Activated gamma-delta T cell (primary cell): ENCODE results near the gene SHROOM1.
"Not testable (repeated sequence)": the region's sequence is repeated elsewhere in the genome, so short reads cannot be mapped to it uniquely, and the experiment has no call there.

Experiments
- DNase-seq: peaks from one replicate; lab custom pipeline; 2025; lab: John Stamatoyannopoulos, UW

The SHROOM1 gene

GRCh38 chr5:132805872-132806271 lies 24.6 kb downstream of the SHROOM1 start:
- not testable (repeated sequence) for DNase-seq

- DNase-seq = not testable (repeated sequence)
Measured at GRCh38 chr5:132804219-132804618, 26.2 kb downstream of the SHROOM1 start.

GRCh38 chr5:132802685-132803066 lies 27.8 kb downstream of the SHROOM1 start:
- DNase-seq = not testable (repeated sequence)

GRCh38 chr5:132802044-132802684 lies 28.3 kb downstream of the SHROOM1 start:
- no peak for DNase-seq

GRCh38 chr5:132800545-132800944 lies 29.9 kb downstream of the SHROOM1 start:
- no peak for DNase-seq

- no peak for DNase-seq
Measured at GRCh38 chr5:132799392-132799791, 31.1 kb downstream of the SHROOM1 start.

- no peak for DNase-seq
Measured at GRCh38 chr5:132797651-132798050, 32.8 kb downstream of the SHROOM1 start.

- no peak for DNase-seq
Measured at GRCh38 chr5:132791026-132791425, 39.4 kb downstream of the SHROOM1 start.

- no peak for DNase-seq
Measured at GRCh38 chr5:132790201-132790865, 40.1 kb downstream of the SHROOM1 start.

GRCh38 chr5:132788990-132789886 lies 41.2 kb downstream of the SHROOM1 start:
- DNase-seq = no peak

GRCh38 chr5:132788508-132788907 lies 41.9 kb downstream of the SHROOM1 start:
- DNase-seq = no peak

- DNase-seq = no peak
Measured at GRCh38 chr5:132787076-132787475, 43.4 kb downstream of the SHROOM1 start.

GRCh38 chr5:132785864-132786263 lies 44.6 kb downstream of the SHROOM1 start:
- no peak for DNase-seq

GRCh38 chr5:132785365-132785764 lies 45.1 kb downstream of the SHROOM1 start:
- DNase-seq = no peak

GRCh38 chr5:132782101-132782500 lies 48.3 kb downstream of the SHROOM1 start:
- no peak for DNase-seq

- no peak for DNase-seq
Measured at GRCh38 chr5:132781029-132781428, 49.4 kb downstream of the SHROOM1 start.

GRCh38 chr5:132780577-132780976 lies 49.9 kb downstream of the SHROOM1 start:
- no peak for DNase-seq

- DNase-seq = no peak
Measured at GRCh38 chr5:132779961-132780360, 50.5 kb downstream of the SHROOM1 start.

- DNase-seq = no peak
Measured at GRCh38 chr5:132778856-132779255, 51.6 kb downstream of the SHROOM1 start.

GRCh38 chr5:132778129-132778528 lies 52.3 kb downstream of the SHROOM1 start:
- DNase-seq = no peak

GRCh38 chr5:132777209-132778069 lies 53.0 kb downstream of the SHROOM1 start, which contains the start of gene SEPTIN8:
SEPTIN8 (minus strand) TSS chr5:132777239; CDS start chr5:132777137, 102 bp downstream.
- peak; percentile 40 for DNase-seq

GRCh38 chr5:132776938-132777208 lies 53.6 kb downstream of the SHROOM1 start:
- no peak for DNase-seq
